Ovary (tissue), 3 donors: ENCODE results near the gene ITGAL.

Source experiments
- CTCF ChIP-seq, 3 donors: fragments of 450-650 bp in 2 of 3; fragments of 200-600 bp in 1 of 3; IDR thresholded peaks; one replicate each; pipeline versions ENCODE4 v1.5.1 to v1.8.0; 2016 to 2022; ENCODE audit warnings: antibody characterized with exemption in 3 of 3, mild to moderate bottlenecking in 1 of 3
- POLR2A ChIP-seq: fragments of 450-650 bp; IDR thresholded peaks from one replicate; pipeline ENCODE4 v1.6.1; 2017; ENCODE audit warnings: antibody characterized with exemption, mild to moderate bottlenecking, moderate library complexity
- donor health status: DM: no; HTN: no; CAD: no.

GRCh38 chr16:30569281-30569680 lies 96.7 kb downstream of the ITGAL start:
- TF ChIP-seq CTCF (IDR thresholded peaks at IDR 0.05) (no peak), POLR2A (no peak)
